HG03457 (cell line): ENCODE measurements around the gene SVIL.
"Not testable (repeated sequence)": the region's sequence is repeated elsewhere in the genome, so short reads cannot be mapped to it uniquely, and the experiment has no call there.

Experiments used
- ATAC-seq: cut with Tn5 transposase; IDR thresholded peaks from one replicate; pipeline ENCODE4 v1.9.1; 2021; ENCODE audit warnings: moderate number of reproducible peaks; ENCODE audit not compliant: unreplicated experiment

The SVIL gene

GRCh38 chr10:29606693-29607092 lies 28.1 kb downstream of the SVIL start:
- ATAC-seq: not testable (repeated sequence)

GRCh38 chr10:29604291-29604825 lies 30.4 kb downstream of the SVIL start:
- no peak for ATAC-seq

GRCh38 chr10:29603223-29603896 lies 31.4 kb downstream of the SVIL start:
- no peak for ATAC-seq

GRCh38 chr10:29600821-29601220 lies 34.0 kb downstream of the SVIL start:
- no peak for ATAC-seq

- no peak for ATAC-seq
These were observed 34.7 kb downstream of the SVIL start for GRCh38 chr10:29600067-29600466.

GRCh38 chr10:29598851-29599311 lies 35.9 kb downstream of the SVIL start:
- ATAC-seq: no peak

GRCh38 chr10:29596826-29597225 lies 37.9 kb downstream of the SVIL start:
- ATAC-seq: no peak

GRCh38 chr10:29596356-29596755 lies 38.4 kb downstream of the SVIL start:
- no peak for ATAC-seq

GRCh38 chr10:29595636-29596225 lies 39.0 kb downstream of the SVIL start:
- ATAC-seq: no peak

- no peak for ATAC-seq
These were observed 39.6 kb downstream of the SVIL start for GRCh38 chr10:29595146-29595545.

GRCh38 chr10:29591651-29591968 lies 43.2 kb downstream of the SVIL start:
- ATAC-seq: no peak

- ATAC-seq: no peak
These were observed 43.7 kb downstream of the SVIL start for GRCh38 chr10:29590915-29591650.

GRCh38 chr10:29588629-29589421 lies 45.9 kb downstream of the SVIL start:
- ATAC-seq: no peak

GRCh38 chr10:29587750-29588628 lies 46.8 kb downstream of the SVIL start:
- not testable (repeated sequence) for ATAC-seq

- ATAC-seq: not testable (repeated sequence)
These were observed 47.5 kb downstream of the SVIL start for GRCh38 chr10:29587102-29587749.

- ATAC-seq: no peak
These were observed 48.3 kb downstream of the SVIL start for GRCh38 chr10:29586509-29586908.

- no peak for ATAC-seq
These were observed 49.2 kb downstream of the SVIL start for GRCh38 chr10:29585488-29585976.

- no peak for ATAC-seq
These were observed 50.3 kb downstream of the SVIL start for GRCh38 chr10:29584436-29584835.

- no peak for ATAC-seq
These were observed 51.1 kb downstream of the SVIL start for GRCh38 chr10:29583674-29584073.
